ENCODE results near the gene ARHGAP6.

DNA sequence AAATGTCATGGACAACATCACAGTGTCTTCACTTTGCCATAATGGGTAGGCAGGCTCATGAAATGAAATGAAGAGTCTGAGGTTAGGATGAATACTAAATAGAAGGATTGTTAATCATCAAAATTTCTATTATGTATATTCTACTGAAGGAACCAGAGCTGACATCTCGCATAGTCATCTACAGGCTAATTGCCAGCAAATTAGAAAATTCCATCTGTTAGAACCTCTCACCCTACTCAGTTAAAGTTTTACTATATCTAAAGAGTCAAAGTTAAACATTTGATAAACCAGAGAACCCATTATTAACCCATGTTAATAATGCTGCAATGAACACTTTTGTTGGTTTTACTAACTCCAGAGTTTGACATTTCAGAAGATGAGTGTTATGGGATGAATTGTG lies 114.6 kb downstream of the ARHGAP6 start:
- no peak for TF ChIP-seq POLR2A (IDR thresholded peaks at IDR 0.05)
- TF ChIP-seq, protein P1, sequence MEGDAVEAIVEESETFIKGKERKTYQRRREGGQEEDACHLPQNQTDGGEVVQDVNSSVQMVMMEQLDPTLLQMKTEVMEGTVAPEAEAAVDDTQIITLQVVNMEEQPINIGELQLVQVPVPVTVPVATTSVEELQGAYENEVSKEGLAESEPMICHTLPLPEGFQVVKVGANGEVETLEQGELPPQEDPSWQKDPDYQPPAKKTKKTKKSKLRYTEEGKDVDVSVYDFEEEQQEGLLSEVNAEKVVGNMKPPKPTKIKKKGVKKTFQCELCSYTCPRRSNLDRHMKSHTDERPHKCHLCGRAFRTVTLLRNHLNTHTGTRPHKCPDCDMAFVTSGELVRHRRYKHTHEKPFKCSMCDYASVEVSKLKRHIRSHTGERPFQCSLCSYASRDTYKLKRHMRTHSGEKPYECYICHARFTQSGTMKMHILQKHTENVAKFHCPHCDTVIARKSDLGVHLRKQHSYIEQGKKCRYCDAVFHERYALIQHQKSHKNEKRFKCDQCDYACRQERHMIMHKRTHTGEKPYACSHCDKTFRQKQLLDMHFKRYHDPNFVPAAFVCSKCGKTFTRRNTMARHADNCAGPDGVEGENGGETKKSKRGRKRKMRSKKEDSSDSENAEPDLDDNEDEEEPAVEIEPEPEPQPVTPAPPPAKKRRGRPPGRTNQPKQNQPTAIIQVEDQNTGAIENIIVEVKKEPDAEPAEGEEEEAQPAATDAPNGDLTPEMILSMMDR (IDR thresholded peaks at IDR 0.05), result no peak
